ENCODE data around the gene GINS3.
"Not testable (repeated sequence)": the region's sequence is repeated elsewhere in the genome, so short reads cannot be mapped to it uniquely, and the experiment has no call there.

The GINS3 gene

DNA sequence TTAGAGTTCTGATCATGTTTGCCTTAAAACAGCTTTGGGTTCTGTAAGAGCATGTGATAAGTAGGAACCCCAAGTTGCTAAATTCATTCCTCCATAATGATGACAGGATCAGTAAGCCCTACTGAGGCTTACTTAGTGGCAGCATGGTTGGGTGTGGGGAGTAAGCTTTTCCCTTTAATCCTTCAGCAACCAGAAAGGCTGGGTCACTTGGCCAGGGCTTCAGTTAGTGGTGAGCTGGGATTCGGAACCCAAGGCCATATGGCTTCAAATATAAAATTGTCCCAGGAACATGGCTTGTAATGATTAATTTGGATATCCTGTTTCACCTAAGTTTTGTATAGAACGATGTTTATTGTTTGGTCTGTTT is 850 bp downstream of the GINS3 start:
- DNase-seq = no peak

DNA sequence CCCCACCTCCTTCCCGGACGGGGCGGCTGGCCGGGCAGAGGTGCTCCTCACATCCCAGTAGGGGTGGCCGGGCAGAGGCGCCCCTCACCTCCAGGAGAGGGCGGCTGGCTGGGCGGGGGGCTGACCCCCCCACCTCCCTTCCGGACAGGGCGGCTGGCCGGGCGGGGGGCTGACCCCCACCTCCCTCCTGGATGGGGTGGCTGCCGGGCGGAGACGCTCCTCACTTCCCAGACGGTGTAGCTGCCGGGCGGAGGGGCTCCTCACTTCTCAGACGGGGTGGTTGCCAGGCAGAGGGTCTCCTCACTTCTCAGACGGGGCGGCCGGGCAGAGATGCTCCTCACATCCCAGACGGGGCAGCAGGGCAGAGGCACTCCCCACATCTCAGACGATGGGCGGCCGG is 4.6 kb downstream of the GINS3 start:
- not testable (repeated sequence) for DNase-seq

DNA sequence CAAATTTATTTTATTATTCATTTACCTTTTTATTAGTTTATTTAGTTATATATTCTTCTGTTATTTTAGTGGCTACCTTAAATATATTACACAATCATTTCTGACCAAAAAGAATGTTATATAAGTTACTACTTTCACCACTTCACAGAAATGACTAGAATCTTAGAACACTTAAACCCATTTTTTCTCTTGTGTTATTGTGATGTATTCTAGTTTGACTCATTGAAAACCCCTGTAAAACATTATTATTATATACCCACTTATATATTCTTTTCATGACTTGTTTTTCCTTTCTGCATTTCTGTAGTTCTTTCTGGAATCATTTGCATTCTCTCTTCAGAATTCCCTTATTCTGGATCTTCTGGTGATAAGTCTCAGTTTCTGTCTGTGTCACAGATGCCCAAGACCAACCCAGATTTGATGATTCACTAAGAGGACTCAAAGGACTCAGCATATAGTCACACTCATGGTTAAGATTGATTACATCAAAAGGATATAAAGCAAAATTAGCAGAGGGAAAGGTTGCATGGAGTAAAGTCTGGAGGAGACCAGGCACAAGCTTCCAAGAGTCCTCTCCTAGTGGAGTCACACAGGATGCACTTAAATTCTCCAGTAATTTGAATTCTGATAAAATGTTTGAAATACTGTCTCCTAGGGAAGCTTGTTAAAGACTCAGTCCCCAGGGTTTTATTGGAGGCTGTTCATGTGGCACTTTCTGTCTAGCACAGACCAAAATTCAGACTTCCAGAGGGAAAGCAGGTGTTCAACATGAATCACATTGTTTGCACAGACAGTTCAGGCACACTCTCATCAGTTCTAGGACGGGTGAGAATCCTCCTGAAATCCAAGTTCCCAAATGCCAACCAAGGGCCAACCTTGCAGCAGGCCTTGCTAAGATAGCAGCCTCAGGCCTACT is 7.7 kb downstream of the GINS3 start:
- DNase-seq = no peak

DNA sequence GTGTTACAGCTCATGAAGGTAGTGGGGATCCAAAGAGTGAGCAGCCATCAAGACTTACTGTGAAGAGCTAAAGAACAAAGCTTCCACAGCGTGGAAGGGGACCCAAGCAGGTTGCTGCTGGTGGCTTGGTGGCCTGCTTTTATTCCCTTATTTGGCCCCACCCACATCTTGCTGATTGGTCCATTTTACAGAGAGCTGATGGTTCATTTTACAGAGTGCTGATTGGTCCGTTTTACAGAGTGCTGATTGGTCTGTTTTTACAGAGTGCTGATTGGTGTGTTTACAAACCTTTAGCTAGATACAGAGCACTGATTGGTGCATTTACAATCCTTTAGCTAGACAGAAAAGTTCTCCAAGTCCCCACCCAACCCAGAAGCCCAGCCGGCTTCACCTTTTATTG is 9.0 kb downstream of the GINS3 start:
- not testable (repeated sequence) for DNase-seq

DNA sequence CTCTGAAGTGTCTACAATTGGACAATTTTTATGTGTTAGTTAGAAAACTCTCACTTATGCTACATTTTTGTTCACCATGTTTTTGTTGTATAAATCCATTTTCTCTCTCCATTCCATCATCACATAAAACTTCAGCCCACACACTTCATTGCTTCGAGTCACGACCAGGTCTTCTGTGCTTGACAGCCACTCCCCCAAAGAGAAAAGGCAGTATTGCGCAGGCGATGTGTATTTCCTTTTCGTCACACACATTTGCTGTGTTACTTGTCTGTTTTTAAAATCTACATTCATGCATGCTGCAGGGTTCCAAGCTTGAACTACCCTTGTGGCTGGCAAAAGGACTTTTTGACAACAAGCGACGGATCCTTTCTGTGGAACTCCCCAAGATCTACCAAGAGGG is 10.5 kb downstream of the GINS3 start:
- no peak for DNase-seq

DNA sequence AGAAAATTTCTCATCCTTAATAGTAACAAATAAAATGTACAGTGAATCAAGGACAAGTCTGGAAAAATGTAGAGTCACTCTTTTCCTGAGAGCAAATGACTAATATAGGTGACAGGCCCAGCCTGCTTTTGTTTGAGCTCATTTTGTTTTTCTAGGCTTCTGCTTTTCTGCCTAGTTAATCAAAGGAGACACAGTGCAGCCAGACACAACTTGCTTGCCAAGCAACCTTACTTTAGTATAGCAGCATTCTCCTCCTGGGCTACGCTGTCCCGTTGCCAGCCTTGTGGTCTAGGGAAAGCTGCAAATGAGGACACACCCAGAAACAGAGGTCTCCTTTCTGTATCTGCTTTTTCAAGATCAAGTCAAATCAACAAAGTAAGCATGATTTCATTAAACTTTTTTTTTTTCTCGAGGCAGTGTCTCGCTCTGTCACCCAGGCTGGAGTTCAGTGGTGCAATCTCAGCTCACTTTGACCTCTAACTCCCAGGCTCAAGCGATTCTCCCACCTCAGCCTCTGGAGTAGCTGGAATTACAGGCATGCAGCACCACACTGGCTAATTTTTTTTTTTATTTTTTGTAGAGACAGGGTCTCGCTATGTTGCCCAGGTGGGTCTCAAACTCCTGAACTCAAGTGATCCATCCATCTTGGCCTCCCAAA is 17.2 kb downstream of the GINS3 start:
- DNase-seq = no peak

DNA sequence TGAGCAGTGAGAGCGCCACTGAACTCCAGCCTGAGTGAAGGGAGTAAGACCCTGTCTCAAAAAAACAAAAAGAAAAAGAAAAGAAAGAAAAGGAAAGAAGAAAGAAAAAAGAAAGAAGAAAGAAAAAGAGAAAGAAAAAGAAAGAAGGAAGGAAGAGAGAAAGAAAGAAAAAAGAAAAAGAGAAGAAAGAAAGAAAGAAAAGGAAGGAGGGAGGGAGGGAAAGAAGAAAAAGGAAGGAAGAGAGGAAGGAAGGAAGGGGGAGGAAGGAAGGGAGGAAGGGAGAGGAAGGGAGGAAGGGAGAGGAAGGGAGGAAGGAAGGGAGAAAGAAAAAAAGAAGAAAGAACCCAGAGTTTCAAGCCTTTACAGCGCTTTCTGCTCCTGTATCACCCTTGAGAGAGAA is 19.1 kb downstream of the GINS3 start:
- DNase-seq = no peak

DNA sequence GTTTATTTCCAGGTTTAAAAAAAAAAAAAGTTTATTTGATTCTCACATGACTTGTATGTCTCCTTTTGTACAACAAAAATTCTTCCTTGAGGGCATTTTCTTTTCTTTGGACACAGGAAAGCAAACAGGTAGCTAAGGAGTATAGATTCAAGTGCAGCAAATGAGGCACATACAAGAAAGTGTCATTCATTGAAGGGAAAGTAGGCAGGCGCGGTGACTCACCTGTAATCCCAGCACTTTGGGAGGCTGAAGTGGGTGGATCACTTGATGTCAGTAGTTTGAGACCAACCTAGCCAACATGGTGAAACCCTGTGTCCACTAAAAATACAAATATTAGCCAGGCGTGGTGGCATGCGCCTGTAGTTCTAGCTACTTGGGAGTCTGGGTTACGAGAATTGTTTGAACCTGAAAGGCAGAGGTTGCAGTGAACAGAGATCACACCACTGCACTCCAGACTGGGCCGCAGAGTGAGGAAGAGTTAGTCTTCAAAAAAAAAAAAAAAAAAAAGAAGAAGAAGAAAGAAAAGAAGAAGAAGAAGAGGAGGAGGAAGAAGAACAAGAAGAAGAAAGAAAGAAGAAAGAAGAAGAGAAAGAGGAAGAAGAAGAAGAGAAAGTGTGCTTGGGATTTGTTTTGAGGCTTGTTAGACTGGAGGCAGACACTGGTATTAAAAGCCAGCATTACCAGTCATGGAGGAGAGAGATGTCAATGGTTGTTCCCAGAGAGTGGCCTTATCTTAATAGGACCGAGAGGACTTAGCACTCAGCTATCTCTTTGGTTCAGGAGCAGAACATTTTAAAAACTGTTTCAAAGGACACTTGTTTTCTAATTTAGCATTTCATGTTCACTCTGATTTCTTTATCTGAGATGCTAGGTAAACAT is 19.7 kb downstream of the GINS3 start:
- DNase-seq = no peak

DNA sequence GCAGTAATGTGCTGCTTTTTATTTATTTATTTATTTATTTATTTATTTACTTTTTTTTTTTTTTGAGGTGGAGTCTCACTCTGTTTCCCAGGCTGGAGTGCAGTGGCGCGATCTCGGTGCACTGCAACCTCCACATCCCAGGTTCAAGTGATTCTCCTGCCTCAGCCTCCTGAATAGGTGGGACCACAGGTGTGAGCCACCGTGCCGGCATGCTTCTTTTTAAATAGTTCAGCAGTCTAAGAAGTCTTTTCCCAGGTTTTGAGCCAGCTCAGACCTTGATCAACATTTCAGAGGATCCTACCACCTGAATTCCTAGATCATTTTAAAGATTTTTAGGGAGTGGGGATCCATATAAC is 20.3 kb downstream of the GINS3 start:
- DNase-seq = not testable (repeated sequence)

DNA sequence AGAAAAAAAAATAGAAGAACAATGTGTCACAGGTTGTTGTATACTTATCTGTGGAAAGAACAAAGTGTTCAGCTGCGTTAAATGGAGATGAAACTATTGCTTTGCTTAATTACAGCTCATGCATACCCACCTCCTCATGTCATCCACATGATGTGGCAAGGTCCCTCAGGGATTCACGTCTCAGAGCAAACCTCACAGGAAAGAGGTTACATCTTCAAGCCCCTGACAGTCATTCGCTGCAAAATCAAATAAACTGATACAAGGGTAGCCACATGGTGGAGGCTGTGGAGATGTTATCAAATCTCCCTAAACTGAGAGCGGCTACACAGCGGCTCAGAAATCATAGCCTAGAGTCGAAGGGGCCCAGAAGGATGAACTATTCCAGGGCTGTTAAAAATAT is 21.1 kb downstream of the GINS3 start:
- DNase-seq = no peak

DNA sequence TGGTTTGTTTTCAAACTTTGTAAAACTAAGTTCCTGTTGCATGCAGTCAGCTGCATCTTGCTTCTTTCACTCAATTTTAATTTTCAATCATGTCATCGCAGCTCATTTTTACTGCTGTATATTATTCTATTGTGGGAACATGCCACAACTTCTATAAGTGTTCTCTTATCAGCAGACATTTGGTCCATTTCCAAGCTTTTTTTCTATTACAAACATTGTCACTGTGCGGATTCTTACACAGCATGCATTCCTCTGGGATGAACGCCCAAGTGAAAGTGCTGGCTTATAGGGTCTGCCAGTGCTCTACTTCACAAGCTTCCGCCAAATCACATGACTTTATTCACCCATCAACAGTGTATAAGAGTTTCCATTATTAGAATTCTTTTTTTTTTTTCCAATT is 22.7 kb downstream of the GINS3 start:
- DNase-seq = no peak

DNA sequence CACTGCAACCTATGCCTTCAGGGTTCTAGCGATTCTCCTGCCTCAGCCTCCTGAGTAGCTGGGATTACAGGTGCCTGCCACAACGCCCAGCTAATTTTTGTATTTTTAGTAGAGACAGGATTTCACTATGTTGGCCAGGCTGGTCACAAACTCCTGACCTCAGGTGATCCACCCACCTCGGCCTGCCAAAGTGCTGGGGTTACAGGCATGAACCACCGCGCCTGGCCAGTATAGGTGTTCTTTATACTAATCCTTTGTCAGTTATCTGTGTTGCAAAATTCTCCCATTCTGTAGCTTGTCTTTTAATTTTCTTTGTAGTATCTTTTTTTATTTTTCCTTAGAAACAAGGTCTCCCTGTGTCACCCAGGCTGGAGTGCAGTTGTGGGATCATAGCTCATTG is 23.7 kb downstream of the GINS3 start:
- DNase-seq = not testable (repeated sequence)

DNA sequence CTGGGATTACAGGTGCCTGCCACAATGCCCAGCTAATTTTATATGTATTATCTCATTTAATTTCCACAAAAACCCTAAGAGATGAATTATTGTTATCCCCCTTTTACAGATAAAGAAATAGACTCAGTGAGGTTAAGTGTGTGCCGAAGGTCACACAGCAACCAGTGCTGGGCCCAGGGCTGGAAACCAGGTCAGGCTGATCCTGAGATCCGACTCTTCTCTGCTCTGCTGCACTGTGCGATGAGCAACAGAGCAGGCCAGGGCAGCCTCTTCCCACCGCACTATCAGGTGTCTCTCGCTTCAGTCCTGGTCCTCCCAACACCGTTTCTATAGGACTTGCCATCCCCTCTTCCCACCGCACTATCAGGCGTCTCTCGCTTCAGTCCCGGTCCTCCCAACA is 24.8 kb downstream of the GINS3 start:
- DNase-seq = no peak

DNA sequence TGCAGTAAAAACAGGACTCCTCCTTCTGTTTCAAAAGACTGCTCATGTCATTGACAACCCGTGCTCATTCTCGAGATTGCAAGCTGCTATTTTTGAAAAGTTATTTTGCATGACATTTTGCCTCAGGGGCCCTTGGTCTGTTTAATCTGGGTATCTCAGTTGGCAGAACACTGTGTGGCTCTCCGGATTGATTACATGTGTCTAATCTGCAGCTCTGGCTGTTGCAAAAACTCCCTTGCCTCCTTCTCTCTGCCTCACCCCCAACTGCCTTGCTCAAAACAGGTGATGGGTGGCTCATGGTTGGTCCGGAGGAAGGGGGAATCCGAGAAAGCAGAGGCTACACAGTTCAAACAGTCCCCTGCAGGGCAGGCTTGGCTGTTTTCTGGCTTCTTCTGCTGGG is 25.3 kb downstream of the GINS3 start:
- no peak for DNase-seq

DNA sequence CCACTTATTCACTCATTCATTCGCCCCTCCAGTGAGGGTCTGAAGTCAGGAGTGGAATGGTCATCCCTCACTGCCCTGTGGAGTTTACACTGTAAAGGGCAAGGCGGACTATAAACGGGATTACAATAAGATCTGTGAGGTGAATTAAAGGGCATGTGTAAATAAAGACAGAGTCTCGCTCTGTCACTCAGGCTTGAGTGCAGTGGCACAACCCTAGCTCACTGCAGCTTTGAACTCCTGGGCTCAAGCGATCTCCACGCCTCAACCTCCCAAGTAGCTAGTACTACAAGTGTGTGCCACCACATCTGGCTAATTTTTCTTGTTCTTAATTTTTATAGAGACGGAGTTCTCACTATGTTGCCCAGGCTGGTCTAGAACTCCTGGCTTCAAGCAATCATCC is 25.8 kb downstream of the GINS3 start:
- DNase-seq = no peak

DNA sequence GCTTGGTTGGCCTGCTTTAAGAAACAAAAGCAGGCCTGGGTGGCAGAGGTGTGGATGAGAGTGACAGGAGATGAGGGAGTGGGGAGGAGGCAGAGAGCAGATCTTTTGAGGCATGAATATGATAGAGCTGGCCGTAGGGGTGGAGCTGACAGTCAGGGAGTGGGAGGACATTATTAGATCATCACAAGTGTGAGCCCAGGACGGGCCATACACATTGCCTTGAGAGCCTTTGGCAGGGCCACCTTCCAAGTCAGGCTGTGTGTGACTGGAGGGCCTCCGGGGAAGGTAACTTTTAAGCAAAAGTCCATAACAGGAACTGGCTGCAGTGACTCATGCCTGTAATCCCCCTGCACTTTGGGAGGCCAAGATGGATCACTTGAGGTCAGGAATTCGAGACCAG is 26.3 kb downstream of the GINS3 start:
- no peak for DNase-seq

DNA sequence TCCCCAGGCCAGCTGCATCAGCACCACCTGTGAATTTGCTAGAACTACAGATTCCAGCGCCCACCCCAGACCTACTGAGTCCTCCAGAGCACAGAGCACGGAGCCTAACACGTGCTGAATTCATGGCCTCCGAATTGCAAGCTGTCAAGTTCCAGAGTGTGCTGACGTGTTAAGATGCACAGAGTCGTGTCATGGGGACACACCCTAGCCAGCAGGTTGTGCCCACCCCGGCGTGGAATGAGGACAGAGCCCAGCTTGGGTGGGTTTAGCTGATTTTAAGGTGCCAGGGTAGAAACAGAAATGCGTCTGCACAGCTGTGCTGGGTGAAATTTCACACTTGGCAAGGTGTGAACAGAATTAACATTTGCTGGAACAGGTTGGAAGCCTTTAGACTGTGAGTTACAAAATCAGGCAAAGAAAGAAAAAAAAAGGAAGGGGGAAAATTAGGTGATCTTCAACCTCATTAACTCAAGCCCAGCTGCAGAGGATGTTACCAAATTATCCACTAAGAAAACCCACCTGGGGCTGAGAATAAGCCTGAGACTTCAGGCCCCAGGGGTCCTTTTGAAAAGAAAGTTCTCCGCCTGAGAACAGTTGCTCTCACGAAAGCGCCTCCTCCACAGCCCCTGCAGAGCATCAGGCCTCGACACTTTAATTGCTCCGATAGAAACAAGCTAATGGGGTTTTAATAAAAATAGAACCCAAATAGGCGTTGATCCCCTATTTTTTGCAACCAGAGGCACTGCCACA is 27.1 kb downstream of the GINS3 start:
- DNase-seq = no peak

DNA sequence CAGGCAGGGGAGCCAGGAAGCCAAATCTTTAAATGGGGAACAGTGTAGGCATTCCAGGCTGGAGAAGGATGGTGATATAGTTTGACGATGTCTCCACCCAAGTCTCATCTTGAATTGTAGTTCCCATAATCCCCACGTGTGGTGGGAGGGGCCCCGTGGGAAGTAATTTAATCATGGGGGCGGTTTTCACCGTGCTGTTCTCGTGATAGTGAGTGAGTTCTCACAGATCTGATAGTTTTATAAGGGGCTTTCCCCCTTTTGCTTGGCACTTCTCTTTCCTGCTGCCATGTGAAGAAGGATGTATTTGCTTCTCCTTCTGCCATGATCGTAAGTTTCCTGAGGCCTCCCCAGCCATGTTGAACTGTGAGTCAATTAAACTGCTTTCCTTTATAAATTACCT is 28.8 kb downstream of the GINS3 start:
- DNase-seq = no peak

DNA sequence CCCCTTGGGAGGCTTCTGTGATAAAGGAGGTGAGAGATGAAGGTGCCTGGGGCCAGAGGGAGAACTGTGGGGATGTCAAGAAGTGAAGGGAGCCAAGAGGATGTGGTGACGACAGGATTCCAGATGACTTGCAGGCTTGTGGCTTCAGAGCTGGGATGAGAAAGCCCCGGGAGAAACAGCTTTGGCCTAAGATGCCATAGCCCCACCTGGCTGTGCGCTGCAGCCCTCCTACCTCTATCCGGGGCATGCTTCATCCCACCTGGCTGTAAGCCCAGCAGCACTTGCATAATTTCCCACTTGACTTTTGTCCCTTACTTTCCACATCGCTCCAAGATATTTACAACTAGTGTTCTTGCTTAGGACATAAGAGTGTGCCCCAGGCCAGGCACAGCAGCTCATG is 29.3 kb downstream of the GINS3 start:
- DNase-seq = no peak

DNA sequence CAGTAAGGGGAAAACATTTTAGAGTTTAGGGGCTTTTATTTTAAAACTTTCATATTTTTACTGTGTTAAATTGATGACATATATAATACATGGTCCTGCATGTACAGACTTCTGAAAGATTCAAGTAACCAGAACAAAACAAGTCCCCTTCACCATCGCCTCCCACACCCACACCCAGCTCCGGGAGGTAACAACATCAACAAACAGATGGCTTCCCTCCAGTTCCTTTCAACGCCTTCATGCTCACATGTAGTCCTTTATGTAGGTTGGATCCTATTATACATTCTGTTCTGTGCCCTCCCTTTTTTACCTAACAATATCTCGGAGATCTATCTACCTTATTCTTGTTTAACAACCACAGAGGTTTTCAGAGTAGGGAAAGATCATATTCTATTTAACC is 30.5 kb downstream of the GINS3 start:
- no peak for DNase-seq

DNA sequence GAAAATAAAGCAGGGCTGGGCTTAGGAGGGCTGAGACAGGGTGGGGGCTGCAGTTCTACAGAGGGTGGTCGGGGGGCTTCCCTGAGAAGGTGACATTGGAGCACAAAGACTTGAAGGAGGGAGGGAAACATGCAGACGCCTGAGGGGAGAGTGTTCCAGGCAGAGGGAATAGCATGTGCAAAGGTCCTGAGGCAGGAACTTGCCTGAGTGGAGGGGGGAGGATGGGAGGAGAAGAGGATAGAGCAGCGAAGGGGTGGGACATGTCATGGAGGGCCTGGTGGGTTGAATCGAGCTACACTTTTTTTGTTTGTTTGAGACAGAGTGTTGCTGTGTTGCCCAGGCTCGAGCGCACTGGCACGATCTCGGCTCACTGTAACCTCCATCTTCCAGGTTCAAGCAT is 33.0 kb downstream of the GINS3 start:
- no peak for DNase-seq

DNA sequence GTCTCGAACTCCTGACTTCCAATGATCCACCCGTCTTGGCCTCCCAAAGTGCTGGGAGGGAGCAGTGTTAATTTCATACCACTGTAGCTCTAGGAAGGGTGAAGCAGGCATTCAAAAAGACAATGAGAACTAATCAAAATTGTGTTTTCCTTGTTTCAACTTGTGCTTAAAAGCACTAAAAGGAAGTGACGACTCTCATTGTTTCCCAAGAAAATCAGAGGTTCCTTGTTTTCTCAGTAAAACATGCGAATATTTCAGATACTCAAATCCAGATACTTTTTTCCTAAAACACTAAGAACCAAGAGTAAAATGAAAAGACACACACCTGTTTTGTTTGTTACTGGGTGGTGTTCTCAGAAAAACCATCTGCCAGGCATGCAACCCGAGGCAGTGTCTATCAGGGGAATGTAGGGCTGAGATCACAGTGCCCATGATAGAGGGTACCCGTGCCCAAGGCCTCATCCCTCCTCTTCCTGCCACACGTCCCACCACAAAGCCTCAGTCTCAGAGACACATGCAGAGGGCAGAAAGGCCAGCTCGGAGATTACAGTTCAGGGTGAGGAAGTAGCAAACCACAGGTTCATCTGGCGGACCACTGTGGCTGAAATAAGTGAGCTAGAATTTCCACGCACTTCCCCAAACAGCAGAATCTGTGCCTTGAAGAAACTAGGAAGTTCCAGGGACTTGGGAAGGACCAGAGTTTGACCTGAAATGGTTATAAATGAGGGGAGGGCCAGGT is 33.7 kb downstream of the GINS3 start:
- no peak for DNase-seq
